Neutrophil (primary cell): Measurements from ENCODE around the gene KIR3DL3.
"Not testable (repeated sequence)": the region's sequence is repeated elsewhere in the genome, so short reads cannot be mapped to it uniquely, and the experiment has no call there.

Experiments used
- H3K27ac ChIP-seq: fragments of 200-600 bp; sonication (generic); 2 replicates; pipeline ENCODE4 v1.5.1; 2016; ENCODE audit warnings: mild to moderate bottlenecking, moderate library complexity
- H3K27me3 ChIP-seq: fragments of 200-600 bp; sonication (generic); 2 replicates; pipeline ENCODE4 v1.6.0; 2016; ENCODE audit warnings: mild to moderate bottlenecking
- H3K36me3 ChIP-seq: fragments of 200-600 bp; sonication (generic); 2 replicates; pipeline ENCODE4 v1.5.1; 2017
- H3K4me1 ChIP-seq, 2 experiments: fragments of 200-600 bp in 1 of 2; sonication (generic) in 1 of 2; 1 replicate in 1 of 2; 2 replicates in 1 of 2; pipeline versions ENCODE4 v1.5.1 to v1.6.1; 2013 to 2016; ENCODE audit warnings: low read depth in 1 of 2, low read length in 1 of 2, mild to moderate bottlenecking in 1 of 2, moderate library complexity in 1 of 2; ENCODE audit not compliant: control insufficient read depth in 1 of 2, insufficient read depth in 1 of 2
- H3K4me3 ChIP-seq, 2 experiments: fragments of 200-600 bp in 1 of 2; sonication (generic) in 1 of 2; 1 replicate in 1 of 2; 2 replicates in 1 of 2; pipeline ENCODE4 v1.5.1; 2013 to 2016; ENCODE audit warnings: low read depth in 1 of 2, low read length in 1 of 2, mild to moderate bottlenecking in 1 of 2, moderate library complexity in 1 of 2
- H3K9me3 ChIP-seq: fragments of 200-600 bp; sonication (generic); 2 replicates; pipeline ENCODE4 v1.5.1; 2016
- TF ChIP-seq, protein P1 (sequence below): fragments of 200-600 bp; sonication (generic); IDR thresholded peaks from 2 replicates; pipeline ENCODE4 v1.5.1; 2016; ENCODE audit warnings: antibody characterized with exemption

Gene KIR3DL3

DNA sequence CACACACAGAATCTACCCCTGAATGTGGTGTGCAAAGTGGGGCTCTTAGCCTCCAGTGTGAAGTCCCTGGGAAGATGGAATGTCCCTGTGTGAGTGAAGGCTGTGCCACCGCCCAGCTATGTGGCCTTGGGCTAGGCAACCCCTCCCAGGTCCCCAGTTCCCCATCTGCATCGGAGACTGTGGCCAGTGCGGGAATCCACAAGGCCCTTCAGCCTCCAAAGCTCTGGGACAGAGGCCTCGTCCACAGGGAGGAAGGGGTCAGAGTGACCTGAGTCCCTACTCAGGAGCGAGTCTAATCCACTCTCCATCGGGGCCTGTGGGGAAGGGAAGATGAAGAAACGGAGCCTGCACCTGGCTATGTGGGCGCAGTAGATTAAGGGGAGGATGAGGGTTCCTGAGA, 19.3 kb upstream of the KIR3DL3 start:
- Histone ChIP-seq H3K36me3 (no peaks in the 10 kb centered on the region), H3K9me3 (no peaks in the 10 kb centered on the region), H3K27me3 (peaks cover 44% of the 10 kb centered on the region), H3K4me1 (no peaks in the 10 kb centered on the region), H3K4me3 (no peak overlapping the region), H3K27ac (no peak overlapping the region)
- TF ChIP-seq, protein P1, sequence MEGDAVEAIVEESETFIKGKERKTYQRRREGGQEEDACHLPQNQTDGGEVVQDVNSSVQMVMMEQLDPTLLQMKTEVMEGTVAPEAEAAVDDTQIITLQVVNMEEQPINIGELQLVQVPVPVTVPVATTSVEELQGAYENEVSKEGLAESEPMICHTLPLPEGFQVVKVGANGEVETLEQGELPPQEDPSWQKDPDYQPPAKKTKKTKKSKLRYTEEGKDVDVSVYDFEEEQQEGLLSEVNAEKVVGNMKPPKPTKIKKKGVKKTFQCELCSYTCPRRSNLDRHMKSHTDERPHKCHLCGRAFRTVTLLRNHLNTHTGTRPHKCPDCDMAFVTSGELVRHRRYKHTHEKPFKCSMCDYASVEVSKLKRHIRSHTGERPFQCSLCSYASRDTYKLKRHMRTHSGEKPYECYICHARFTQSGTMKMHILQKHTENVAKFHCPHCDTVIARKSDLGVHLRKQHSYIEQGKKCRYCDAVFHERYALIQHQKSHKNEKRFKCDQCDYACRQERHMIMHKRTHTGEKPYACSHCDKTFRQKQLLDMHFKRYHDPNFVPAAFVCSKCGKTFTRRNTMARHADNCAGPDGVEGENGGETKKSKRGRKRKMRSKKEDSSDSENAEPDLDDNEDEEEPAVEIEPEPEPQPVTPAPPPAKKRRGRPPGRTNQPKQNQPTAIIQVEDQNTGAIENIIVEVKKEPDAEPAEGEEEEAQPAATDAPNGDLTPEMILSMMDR, result no peak

DNA sequence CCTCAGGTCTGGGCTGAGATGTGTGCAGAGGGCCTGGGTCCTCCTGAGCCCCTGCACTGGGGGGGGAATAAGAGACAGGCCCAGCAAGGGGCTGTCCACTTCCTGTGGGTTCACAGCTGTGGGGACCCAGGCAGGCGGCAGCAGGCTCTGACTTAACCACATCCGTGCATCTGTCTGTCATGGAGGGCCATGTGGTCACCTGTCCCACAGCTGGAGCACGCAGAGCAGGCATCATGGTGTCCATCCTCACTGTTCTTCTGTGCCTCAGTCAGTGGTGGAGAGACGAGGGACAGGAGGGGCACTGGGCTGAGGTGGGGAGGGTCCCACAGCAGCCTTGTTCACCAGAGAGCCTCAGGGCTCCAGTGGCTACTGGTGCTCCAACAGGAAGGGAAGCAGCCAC, 16.3 kb upstream of the KIR3DL3 start:
- Histone ChIP-seq H3K4me3 (no peak overlapping the region), H3K9me3 (no peaks in the 10 kb centered on the region), H3K27ac (no peak overlapping the region), H3K4me1 (no peaks in the 10 kb centered on the region), H3K36me3 (no peaks in the 10 kb centered on the region), H3K27me3 (peaks cover 20% of the 10 kb centered on the region)
- TF ChIP-seq, protein P1, result no peak

GRCh38 chr19:54708781-54709180, 15.5 kb upstream of the KIR3DL3 start:
- TF ChIP-seq, protein P1, result no peak
- Histone ChIP-seq H3K4me3 (no peak overlapping the region), H3K27me3 (peaks cover 11% of the 10 kb centered on the region), H3K9me3 (no peaks in the 10 kb centered on the region), H3K4me1 (no peaks in the 10 kb centered on the region), H3K27ac (no peak overlapping the region), H3K36me3 (no peaks in the 10 kb centered on the region)

DNA sequence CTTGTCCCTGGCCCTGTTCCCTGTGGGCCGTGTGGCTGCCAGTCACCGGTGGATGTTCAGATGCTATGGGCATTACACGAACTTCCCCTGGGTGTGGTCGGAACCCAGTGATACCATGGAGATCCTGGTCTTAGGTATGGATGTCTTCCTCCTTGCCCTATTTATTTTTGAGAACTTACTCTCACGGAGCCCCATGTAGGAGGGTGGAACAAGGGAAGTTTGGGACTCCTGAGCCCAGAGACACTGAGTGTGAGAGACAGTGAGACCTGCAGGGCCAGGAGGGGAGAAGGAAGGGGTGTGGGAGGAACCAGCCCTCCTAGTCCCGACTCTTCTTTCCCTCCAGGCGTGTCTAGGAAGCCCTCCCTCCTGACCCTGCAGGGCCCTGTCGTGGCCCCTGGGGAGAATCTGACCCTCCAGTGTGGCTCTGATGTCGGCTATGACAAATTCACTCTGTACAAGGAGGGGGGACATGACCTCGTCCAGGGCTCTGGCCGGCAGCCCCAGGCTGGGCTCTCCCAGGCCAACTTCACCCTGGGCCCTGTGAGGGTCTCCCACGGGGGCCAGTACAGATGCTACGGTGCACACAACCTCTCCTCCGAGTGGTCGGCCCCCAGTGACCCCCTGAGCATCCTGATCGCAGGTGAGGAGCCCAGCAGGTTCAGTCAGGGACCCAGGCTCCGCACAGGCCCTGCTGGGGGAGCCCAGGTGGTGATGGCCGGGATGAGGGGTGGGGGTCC, 14.9 kb upstream of the KIR3DL3 start:
- Histone ChIP-seq H3K4me3 (no peak overlapping the region), H3K9me3 (no peaks in the 10 kb centered on the region), H3K36me3 (no peaks in the 10 kb centered on the region), H3K4me1 (no peaks in the 10 kb centered on the region), H3K27ac (no peak overlapping the region), H3K27me3 (peaks cover 5% of the 10 kb centered on the region)
- TF ChIP-seq, protein P1, result no peak

GRCh38 chr19:54709956-54710355, 14.3 kb upstream of the KIR3DL3 start:
- H3K4me3 ChIP-seq, H3K27ac ChIP-seq, H3K36me3 ChIP-seq, H3K27me3 ChIP-seq, H3K4me1 ChIP-seq, H3K9me3 ChIP-seq: not testable (repeated sequence)

- no peaks in the 10 kb centered on the region for H3K36me3 ChIP-seq
- no peaks in the 10 kb centered on the region for H3K9me3 ChIP-seq
- no peak overlapping the region for H3K4me3 ChIP-seq
- TF ChIP-seq, protein P1, result no peak
- H3K4me1 ChIP-seq, result no peaks in the 10 kb centered on the region
- H3K27ac ChIP-seq, result no peak overlapping the region
- H3K27me3 ChIP-seq, result peaks cover 9% of the 10 kb centered on the region
Measured at GRCh38 chr19:54724644-54725043, 402 bp downstream of the KIR3DL3 start.
